ENCODE measurements around the gene SCAPER.

The SCAPER gene

DNA sequence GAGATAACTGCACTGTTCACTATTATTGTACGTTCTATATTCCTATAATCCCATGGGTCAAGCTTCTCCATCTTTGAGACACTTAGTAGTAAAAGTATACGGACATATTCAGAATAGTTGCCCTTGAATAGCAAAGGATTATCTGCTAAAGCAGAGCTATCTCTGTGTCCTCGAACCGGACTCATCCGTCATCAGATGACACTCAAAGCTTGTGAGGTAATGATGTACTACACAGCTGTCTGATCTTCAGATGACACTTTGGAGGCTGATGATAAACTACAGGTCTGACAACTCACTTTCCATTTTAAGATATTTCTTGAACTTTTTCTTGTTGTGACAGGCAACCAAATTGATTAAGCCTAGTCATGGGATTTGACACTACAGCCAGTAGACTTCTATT is 240.2 kb downstream of the SCAPER start:
- no peak for DNase-seq

DNA sequence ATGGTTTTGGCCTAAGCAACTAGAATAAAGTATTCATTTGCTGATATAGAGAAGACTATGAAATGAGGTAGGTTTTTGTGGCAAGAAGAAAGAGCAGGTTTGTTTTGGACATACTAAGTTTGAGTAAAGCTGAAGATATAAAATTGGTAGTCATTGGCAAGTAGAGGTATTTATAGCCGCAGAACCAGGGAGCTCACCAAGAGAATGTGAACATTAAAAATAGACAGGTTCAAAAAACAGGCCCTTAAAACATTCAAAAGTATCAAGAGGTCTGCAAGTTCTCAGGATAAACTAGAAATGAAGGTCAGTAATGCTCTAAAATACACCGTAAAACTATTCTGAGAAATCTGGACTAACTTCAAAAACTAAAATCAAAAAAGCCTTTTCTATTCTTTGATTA is 240.7 kb downstream of the SCAPER start:
- no peak for DNase-seq

DNA sequence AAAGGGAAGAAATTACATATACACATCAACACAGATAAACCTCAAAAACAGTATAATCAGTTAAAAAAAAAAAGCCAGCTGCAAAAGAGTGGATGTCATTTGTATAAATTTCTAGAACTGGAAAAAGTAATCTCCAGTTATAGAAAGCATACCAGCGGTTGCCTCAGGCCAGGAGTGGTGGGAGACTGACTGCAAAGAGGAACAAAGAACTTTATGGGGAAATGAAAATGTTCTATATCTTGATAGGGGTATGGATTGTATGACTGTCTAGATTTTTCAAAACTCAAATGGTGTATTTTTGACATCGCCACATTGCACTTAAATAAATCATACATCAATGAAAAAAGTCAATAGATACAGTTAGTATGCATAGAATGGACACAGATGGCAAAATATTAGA is 241.6 kb downstream of the SCAPER start:
- DNase-seq, result no peak

DNA sequence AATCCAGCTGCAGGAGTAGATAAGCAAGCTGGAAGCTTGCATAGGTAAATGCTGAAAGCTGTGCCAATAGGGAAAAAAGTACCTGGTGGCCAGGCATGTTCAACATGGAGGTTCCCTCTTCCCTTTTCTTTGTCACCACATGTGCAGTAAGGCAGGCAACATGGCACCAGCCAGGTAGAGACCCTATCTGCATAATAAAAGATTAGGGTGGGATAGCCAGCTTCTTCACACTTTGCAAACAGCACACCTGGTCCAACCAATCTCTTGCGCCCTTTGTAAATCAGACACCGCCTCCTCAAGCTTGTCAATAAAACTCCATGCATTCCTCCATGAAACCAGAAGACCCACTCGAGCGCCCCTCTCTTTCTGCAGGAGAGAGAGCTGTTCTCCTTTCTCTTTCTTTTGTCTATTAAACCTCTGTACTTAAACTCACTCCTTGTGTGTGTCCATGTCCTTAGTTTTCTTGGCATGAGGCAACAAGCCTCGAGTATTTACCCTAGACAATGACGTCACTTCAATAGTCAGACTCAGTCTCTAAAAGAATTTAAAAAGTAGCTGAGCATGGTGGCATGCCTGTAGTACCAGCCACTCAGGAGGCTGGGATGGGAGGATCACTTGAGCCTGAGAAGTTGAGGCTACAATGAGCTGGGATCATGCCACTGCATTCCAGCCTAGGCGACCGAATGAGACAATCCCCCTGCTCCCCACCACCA is 256.3 kb downstream of the SCAPER start:
- no peak for DNase-seq

DNA sequence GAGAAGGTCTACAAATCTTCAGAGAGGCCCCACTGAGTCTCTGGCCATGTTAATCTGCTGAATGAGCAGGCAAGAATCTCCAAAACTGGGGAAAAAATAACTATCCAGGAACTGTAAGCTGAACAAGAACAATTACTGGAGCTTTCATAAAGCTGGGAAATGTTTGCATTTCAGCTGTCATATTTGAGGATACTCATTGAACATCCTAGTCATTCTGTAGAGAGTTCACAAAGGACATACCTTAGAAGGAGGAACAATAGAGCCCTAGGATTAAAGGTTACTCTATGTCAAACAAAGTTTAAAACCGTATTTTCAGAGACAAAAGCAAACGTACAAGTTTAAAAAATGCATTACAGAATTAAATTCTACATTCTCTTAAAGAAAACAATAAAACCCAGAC is 257.5 kb downstream of the SCAPER start:
- no peak for DNase-seq

DNA sequence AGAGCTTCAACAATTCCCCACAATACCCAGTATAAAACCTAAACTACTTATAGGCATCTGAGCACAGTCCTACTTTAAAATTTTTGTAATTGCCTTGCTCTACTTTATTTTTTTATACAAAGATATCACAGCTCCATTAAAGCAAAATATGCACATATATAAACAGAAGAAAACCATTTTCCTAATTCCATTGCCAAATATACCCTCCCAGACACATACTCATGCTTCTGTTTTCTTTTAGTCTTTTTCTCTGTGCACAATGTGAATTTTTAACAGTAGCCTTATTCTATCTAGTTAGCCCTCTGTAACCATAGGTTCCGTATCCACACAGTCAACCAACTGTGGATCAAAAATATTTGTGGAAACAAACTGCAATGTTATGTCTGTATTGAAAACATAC is 260.5 kb downstream of the SCAPER start:
- DNase-seq, result no peak

DNA sequence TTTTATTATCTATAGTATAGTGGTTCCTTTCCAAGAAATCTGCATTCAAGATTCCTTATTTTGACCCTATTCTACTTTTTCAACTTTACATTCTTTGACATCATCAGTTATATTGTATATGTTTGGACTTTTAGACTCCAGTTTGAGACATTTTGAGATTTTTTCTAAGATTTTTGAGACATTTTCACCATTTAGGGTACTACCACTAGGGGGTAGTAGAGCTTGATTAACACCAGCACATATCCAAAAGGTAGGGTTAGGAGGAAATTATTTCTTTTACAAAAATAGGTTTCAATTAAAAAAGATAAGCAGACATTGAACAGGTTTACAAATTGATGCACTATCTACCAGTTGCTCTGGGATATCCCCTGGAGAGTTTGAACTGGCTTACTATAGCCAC is 262.5 kb downstream of the SCAPER start:
- no peak for DNase-seq

DNA sequence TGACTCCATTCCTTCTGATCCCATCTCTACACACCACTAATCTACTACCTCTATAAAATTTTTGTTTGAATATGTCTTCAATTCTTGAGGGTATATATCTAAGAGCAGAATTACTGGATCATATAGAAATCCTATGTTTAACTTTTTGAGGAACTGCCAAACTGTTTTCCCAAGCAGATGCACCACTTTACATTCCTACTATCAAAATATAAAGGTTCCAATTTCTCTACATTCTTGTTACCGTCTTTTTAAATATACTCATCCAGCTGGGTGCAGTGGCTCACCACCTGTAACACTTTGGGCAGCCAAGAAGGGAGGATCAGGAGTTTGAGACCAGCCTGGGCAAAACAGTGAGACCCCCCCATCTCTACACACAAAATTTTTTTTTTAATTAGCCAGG is 268.0 kb downstream of the SCAPER start:
- no peak for DNase-seq

DNA sequence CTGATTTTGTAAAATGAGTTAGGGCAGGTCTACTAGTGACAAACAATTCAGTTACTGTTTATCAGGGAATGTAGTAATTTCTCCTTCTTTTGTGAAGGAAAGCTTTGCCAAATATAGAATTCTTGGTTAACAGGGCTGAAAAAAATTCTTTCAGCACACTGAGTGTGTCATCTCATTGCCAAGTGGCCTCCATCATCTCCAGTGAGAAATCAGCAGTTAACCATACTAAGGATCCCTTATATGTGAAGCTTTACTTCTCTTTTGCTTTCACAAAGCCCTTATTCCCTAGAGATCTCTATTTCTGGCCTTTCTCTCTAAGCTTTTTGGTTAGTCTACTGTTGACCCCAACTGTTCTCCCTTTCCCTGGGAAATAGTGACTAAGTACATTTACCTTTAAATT is 269.1 kb downstream of the SCAPER start:
- DNase-seq, result peak in 1 of 3 experiments; percentile 4

DNA sequence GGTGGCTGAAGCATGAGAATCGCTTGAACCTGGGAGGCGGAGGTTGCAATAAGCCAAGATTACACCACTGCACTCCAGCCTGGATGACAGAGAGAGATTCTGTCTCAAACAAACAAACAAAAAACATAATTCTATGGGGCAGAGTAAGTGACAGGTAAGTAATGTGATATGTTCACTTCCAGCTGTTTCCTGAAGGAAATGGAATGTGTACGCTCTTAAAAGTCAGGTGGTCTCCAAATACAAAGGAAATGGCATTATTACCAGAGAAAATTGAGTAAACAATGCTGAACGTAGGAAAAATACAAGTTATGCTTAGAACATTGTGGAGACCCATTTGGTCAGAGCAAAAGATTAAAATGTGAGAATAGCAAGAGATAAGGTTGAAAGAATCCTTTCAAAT is 278.5 kb downstream of the SCAPER start:
- DNase-seq, result peak in 1 of 3 experiments; percentile 36

DNA sequence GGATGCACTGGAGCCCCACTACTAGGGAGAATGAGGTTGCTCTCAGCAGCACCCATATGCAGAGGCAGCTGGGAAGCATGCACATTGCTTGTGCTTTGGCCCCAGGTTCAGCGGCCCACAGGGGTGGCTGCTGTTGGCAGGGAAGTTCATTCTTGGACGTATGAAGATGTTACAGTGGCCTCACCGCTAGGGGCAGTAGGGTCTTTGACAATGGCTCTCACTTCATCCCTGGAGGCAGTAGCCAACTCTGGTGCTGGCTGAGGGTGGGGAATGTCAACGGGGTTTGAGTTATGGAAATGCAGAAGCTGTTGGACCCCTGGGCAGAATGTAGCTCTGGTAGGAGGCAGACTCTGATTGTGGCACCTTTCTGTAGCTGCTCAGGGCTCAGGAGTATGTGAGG is 279.9 kb downstream of the SCAPER start:
- DNase-seq, result no peak

DNA sequence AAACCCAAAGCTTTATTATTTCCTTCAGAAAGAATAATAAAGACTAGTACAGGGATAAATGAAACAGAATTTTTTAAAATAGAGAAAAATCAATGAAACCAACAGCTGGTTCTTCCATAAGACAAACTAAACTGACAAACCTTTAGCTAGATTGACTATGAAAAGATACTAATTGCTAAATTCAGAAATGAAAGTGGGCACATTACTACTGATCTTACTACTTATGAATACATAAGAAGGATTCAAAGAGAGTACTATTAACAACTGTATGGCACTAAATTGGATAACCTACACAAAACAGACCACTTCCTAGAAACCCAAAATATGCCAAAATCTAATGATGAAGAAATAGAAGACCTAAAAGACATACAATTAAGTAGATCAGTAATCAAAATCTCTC is 290.4 kb downstream of the SCAPER start:
- DNase-seq, result no peak

DNA sequence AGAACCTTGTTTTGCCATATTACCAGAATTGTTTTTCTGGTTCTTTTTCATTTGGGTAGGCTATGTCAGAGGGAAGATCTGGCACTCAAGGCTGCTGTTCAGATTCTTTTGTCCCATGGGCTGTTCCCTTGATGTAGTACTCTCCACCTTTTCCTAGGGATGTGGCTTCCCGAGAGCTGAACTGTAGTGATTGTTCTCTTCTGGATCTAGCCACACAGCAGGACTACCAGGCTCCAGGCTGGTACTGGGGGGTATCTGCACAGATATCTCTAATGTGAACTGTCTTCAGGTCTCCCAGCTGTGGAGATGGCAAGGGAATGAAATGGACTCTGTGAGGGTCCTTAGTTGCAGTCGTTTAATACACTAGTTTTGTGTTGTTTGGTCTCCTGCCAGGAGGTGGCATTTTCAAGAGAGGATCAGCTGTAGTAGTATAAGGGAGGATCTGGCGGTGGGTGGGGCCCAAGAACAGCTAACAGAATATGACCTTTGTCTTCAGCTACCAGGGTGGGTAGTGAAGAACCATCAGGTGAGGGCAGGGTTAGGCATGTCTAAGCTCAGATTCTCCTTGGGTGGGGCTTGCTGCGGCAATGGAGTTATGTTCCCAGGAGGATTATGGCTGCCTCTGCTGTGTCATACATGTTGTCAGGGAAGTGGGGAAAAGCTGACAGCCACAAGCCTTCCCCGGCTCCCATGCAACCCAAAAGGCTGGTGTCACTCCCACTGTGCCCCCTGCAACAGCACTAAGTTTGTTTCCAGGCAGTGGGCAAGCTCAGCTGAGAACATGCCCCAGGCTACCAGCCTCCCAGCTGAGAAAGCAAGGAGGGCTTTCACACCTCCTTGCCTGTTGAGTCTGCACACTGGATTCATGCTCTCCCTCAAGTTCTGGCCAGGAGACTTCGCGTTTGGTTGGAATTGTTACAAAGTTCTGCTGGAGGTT is 316.1 kb downstream of the SCAPER start:
- no peak for DNase-seq

DNA sequence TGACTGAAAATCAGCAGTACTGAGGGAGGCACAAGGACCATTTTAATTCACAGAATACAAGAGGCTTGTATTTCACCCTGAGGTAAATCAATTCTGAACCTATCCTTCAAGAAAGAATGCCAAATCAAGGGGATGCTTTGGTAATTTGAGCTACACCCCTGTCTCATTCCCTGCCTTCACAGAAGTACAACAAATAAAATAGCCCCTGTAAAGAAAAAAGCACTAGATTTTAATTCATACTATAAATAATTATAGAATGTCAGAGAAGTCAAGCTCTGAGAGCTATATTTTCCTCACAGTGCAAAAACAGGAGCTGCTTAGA is 319.6 kb downstream of the SCAPER start:
- no peak for DNase-seq

DNA sequence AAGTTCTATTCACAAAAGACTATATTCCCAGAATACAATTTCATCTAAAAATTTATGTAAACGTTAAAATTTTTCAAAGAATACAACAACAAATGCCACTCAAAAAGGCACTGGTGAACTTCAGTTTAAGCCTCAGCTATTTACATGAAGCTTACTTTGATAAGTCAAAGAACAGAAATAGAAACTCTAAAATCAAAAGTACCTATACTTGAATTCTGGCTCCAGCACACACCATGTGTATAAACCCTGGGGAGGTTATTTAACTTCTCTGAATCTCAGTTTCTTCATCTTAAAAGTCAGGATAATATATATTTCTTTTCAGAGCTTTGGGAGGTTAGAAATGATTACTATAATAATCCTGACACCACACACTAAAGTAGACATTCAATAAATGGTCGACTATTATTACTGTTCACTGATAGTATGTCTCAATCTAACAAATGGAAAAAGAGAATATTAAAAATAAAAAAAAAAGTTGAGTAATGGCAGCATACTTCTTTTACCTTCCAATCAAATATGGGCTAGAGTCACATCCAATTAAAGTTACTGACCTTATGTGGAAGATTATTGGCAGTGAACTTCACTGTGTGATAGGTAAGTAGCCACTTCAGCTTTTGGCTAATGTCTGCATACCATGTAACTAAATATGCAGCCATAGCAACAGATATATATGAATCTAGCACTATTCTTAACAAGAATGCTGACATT is 320.1 kb downstream of the SCAPER start:
- no peak for DNase-seq

DNA sequence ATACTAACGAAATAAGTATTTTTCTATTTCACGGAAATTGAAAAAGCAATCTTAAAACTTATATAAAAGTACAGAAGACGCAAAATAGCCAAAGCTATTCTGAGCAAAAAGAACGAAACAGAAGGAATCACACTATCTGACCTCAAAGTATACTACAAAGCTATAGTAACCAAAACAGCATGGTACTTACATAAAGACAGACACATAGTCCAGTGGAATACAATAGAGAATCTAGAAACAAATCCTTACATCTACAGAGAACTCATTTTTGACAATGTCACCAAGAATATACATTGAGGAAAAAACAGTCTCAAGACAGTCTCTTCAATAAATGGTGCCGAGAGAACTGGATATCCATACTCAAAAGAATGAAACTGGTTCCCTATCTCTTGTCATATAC is 322.6 kb downstream of the SCAPER start:
- no peak for DNase-seq

DNA sequence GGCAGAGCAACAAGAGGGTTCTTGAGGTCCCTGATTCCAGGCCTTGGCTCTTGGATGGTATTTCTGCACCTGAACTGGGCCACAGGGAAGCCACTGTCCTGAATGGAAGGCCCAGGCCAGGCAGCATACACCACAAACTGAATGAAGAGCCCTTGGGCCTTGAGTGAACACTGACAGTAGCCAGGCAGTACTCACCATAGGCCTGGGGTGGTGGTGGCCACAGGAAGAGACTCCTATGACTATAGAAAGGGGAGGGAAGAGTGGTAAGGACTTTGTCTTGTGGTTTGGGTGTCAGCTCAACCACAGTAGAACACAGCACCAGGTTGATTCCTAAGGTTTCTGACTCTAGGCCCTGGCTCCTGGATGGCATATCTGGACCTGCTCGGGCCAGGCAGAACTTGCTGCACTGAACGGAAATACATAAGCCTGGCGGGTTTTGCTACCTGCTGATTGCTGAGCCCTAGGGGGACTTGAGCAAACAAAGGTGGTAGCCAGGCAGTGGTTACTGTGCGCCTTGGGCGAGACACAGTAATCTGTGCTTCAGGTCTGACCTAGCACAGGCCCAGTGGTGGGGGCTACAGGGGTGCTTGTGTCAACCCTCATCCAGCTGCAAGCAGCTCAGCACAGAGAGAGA is 327.1 kb downstream of the SCAPER start:
- no peak for DNase-seq

DNA sequence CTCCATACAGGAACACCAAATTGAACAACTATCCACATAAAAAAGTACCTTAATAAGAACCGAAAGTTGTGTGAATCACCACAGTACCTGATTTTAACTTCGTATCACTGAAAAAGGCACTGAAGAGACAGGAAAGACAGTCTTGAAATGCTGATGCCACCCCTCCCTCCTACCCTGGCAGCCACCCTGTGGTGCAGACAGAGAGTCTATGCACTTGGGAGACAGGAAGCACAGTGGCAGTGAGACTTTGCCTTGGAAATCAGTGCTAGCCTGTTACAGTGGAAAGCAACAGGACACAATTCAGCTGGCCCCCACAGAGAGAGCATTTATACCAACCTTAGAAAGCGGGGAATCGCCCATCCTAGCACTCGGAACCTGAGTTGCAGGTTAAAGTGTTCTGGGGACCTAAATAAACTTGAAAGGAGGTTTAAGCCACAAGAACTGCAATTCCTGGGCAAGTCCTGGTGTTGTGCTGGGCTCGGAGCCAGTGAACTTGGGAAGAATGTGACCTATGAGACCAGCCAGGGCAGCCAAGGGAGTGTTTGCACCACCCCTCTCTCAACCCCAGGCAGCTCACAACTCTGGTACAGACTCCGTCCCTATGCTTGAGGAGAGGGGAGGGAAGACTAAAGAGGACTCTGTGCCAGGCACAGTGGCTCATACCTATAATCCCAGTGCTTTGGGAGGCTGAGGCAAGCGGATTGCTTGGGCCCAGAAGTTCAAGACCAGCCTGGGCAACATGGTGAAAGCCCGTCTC is 328.4 kb downstream of the SCAPER start:
- no peak for DNase-seq

DNA sequence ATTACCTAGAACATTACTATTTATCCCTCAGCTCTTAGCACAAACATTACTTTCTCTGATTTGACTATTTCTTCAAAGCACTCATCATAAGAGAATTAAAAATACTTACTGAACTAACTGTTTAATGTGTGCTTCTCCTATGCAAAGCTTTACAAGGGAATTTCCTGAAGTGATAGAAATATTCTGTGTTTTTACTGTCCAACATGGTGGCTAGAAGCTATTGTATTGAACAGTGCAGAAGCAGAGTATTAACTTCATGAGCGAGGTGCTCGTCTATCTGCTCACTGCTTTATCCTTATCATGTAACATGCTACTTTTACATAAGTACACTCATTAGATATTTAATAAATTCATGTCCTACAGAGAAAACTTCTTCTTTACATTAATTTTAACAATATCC is 329.5 kb downstream of the SCAPER start:
- no peak for DNase-seq

DNA sequence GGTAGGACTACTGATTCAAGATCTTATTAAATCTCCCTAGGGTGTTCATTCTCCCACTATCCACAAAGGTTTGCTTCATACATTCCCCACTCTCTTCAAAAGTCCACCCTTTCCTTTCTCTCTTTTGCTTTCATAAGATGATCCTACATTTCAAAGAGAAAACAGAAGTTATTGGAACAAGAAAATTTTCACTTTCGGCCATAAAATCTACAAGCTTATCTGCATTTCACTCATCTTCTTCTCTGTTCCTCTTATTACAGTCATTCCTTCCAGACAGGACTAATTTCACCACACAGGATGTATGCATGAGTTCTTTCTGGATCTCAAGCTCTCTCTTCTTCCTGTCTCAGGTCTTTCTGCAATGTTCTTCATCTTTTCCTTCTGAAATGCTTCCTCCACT is 329.9 kb downstream of the SCAPER start:
- DNase-seq, result no peak

DNA sequence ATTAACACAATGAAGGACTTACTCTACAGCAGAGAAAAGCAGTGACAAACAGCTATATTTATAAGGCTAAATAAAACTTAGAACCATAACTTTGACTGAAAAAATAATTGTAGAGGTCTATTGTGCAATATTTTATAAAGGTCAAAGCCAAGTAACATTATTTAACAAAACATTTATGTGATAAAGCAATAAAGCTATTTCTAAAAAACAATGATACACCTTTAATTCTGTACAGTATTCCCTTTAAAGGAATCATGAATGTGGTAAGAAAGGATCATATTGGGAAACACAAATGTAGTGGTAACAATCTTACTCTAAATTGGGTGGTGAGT is 332.2 kb downstream of the SCAPER start:
- no peak for DNase-seq

DNA sequence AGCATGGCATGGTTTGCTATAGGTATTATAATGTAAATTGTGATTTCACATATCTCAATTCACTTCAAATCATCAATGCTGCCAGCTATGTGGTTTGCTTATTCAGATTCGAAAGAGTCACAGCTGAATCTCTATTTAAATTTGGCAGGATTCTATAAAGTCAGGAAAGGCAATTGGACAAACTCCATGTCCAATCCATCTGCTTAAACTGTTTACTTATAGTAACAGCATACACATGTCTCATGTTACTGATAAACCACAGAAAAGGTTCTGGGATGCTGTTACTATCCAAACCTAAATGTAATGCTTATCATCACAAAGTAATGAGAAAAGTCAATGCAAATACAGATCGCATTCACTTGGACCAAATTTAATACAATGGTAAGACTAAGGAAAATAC is 338.9 kb downstream of the SCAPER start:
- no peak for DNase-seq

DNA sequence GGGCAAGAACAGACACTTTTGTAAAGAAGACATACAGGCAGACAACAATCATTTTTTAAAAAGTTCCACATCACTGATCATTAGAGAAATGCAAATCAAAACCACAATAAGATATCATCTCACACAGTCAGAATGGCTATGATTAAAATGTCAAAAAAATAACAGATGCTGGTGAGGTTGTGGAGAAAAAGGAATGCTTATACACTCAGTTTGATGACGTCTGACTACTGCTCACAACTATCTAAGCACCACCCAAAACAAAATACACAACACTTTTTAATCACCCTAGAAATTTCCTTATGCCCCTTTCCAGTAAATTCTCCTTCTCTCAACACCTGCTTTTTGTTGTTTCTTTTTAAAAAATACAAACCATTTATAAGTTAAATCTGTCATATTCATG is 339.8 kb downstream of the SCAPER start:
- DNase-seq, result no peak
